Subcutaneous abdominal adipose tissue (tissue), 5 donors: ENCODE data around the gene ORM2.
"Not testable (repeated sequence)": the region's sequence is repeated elsewhere in the genome, so short reads cannot be mapped to it uniquely, and the experiment has no call there.

Experiments
- H3K27ac ChIP-seq: one replicate; pipeline ENCODE4 v1.7.0; 2013; ENCODE audit warnings: low read depth, mild to moderate bottlenecking, inconsistent platforms, low read length, moderate library complexity
- H3K27me3 ChIP-seq, 5 donors: one replicate each; pipeline ENCODE4 v1.7.0; 2013; ENCODE audit warnings: low read length in 5 of 5, inconsistent platforms in 1 of 5; ENCODE audit not compliant: control insufficient read depth in 5 of 5, insufficient read depth in 4 of 5
- H3K36me3 ChIP-seq, 5 donors: one replicate each; pipeline ENCODE4 v1.7.0; 2013; ENCODE audit warnings: low read length in 5 of 5; ENCODE audit not compliant: control insufficient read depth in 5 of 5, insufficient read depth in 5 of 5
- H3K4me1 ChIP-seq, 5 donors: one replicate each; pipeline ENCODE4 v1.7.0; 2013; ENCODE audit warnings: low read length in 5 of 5, mild to moderate bottlenecking in 3 of 5, moderate library complexity in 1 of 5; ENCODE audit not compliant: control insufficient read depth in 5 of 5, insufficient read depth in 5 of 5
- H3K4me3 ChIP-seq, 5 donors: one replicate each; pipeline ENCODE4 v1.7.0; 2013; ENCODE audit warnings: low read length in 5 of 5, low read depth in 1 of 5
- H3K9ac ChIP-seq, 5 donors: one replicate each; pipeline ENCODE4 v1.7.0; 2013; ENCODE audit warnings: low read length in 5 of 5, mild to moderate bottlenecking in 4 of 5, moderate library complexity in 3 of 5
- H3K9me3 ChIP-seq, 5 donors: one replicate each; pipeline ENCODE4 v1.7.0; 2013; ENCODE audit warnings: low read length in 5 of 5; ENCODE audit not compliant: control insufficient read depth in 5 of 5
- donor health status: healthy.
- donor health status: healthy.
- donor health status: healthy.
- donor health status: healthy.
- donor health status: healthy.

ORM2 gene

DNA sequence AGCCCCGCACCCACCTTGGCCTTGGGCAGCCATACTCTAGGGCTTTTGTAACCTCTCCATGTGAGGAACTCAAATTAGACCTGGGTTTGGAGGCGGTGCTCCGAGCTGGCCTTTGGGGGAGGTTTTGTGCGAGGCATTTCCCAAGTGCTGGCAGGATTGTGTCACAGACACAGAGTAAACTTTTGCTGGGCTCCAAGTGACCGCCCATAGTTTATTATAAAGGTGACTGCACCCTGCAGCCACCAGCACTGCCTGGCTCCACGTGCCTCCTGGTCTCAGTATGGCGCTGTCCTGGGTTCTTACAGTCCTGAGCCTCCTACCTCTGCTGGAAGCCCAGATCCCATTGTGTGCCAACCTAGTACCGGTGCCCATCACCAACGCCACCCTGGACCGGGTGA is at the start of gene ORM2:
ORM2 (plus strand) TSS at position 245 of the 398 bp plus-strand sequence; CDS start at position 281, 36 bp downstream.
- H3K4me3 ChIP-seq, H3K27ac ChIP-seq, H3K4me1 ChIP-seq, H3K9me3 ChIP-seq, H3K36me3 ChIP-seq, H3K27me3 ChIP-seq, H3K9ac ChIP-seq: not testable (repeated sequence)

DNA sequence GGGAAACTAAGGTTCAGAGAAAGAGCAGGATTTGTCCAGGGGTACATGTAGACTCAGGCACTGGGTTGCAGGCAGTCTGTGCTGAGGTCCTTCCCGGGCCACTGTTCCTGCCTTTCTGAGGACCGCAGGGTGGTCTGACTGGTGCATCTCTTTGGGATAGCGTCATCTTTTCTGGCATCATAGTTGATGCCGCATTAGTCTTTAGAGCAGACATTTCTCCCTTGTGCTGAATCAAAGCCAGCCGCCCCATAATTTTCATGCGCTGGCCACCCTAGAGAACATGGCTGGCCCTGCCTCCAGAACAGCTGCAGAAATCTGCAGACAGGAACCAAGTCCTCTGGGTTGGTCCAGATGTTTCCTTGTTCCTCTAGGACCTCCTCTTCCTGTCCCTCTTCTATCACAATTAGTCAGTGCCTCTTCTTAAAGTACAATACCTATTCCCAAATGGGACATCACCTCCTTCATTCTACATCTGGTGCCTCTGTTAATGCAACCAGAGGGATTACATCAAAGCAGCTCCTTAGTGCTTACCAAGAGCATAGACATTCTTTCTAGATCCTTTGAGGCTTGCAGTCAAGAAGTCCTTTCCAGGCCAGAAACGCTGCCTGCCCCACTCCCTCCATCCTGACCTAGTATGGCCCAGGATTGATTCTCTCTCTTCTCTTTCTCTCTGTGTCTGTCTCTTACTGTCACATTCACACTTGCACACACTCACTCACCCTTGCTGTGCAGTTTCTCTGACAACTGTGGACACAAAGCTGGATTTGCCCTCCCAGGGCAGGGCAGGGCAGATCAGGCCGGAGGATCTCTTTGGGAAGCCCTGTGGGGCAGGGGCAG is 48.8 kb upstream of the ORM2 start:
- H3K4me1 ChIP-seq: peaks cover 0 to 13% (median 7%) of the 10 kb centered on the region in 5 donors
- H3K9me3 ChIP-seq: no peaks in the 10 kb centered on the region
- no peak overlapping the region for H3K9ac ChIP-seq
- peaks cover 0 to 2% (median 0%) of the 10 kb centered on the region in 5 donors for H3K36me3 ChIP-seq
- peaks cover 0 to 8% (median 0%) of the 10 kb centered on the region in 5 donors for H3K27me3 ChIP-seq
- no peak overlapping the region for H3K27ac ChIP-seq
- no peak overlapping the region for H3K4me3 ChIP-seq

DNA sequence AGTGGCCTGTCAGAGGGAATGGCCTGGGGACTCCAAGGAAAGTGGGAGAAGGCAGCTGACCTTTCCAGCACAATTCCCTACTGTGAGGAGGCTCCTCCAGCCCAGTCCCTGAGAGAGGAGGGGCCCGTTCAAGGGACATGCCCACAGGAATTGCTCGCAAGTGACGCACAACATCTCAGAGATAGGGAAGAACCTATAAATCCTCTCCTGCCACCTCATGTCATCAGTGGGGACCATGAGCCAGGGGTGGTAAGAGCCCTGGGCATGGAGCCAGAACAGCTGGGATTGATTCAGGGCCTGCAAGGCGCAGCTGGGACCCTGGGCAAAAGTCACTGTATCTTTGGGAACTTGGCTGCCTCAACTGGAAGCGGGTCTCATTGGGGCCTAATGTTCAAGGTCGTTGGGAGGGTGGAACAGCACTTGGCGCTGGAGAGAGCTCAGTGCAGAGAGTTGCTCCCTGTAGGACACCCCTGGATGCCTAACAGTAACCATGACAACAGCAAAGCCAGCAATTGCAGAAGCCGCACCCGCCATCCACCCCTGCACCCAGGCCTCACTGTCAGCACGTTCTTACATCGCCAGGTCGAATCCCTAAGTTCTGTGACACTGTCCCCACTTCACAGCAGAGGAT is 48.1 kb upstream of the ORM2 start:
- Histone ChIP-seq H3K27ac (no peak overlapping the region), H3K4me3 (no peak overlapping the region), H3K36me3 (no peaks in the 10 kb centered on the region), H3K9ac (no peak overlapping the region), H3K4me1 (peaks cover 0 to 13% (median 7%) of the 10 kb centered on the region in 5 donors), H3K9me3 (no peaks in the 10 kb centered on the region), H3K27me3 (peaks cover 0 to 8% (median 0%) of the 10 kb centered on the region in 5 donors)

DNA sequence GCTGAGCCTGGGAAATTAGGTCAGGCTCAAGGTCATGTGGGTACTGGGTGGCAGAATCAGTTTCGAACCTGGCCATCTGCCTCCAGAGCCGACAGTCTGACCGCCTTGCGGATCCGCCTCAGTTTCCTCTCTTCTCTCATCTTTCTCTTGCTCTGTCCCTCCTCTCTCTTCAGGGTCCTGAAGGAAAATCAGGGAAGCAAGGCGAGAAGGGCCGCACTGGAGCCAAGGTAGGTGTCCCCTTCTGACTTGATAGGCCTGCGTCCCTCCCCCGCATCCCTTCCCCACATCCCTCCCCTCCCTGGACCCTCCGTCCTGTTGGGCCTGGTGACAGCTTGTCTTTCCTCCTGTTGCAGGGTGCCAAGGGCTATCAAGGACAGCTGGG is 47.6 kb upstream of the ORM2 start:
- peaks cover 0 to 8% (median 2%) of the 10 kb centered on the region in 5 donors for H3K4me1 ChIP-seq
- no peaks in the 10 kb centered on the region for H3K36me3 ChIP-seq
- H3K9ac ChIP-seq: no peak overlapping the region
- no peak overlapping the region for H3K4me3 ChIP-seq
- peaks cover 0 to 5% (median 0%) of the 10 kb centered on the region in 5 donors for H3K27me3 ChIP-seq
- no peak overlapping the region for H3K27ac ChIP-seq
- no peaks in the 10 kb centered on the region for H3K9me3 ChIP-seq

DNA sequence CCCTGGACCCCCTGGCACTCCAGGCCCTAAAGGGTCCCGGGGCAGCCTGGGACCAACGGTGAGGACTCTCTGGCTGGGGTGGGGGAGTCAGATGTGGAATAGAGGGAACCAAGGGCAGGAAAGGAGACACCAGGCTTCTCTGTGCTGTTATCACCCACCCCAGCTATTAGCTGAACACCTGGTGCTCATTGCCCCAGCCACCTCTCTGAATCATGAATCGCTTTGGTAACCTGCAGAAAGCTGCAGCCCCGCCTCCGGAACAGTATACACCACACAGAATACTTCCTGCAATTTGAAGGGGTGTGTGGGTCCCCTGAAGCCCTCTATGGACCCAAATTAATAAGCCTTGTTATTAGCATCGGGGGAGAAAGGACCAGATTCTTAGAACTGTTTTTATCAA is 47.2 kb upstream of the ORM2 start:
- peaks cover 0 to 2% (median 0%) of the 10 kb centered on the region in 5 donors for H3K27me3 ChIP-seq
- H3K4me3 ChIP-seq: no peak overlapping the region
- no peak overlapping the region for H3K9ac ChIP-seq
- no peaks in the 10 kb centered on the region for H3K36me3 ChIP-seq
- peaks cover 0 to 7% (median 0%) of the 10 kb centered on the region in 5 donors for H3K4me1 ChIP-seq
- no peak overlapping the region for H3K27ac ChIP-seq
- H3K9me3 ChIP-seq: no peaks in the 10 kb centered on the region

DNA sequence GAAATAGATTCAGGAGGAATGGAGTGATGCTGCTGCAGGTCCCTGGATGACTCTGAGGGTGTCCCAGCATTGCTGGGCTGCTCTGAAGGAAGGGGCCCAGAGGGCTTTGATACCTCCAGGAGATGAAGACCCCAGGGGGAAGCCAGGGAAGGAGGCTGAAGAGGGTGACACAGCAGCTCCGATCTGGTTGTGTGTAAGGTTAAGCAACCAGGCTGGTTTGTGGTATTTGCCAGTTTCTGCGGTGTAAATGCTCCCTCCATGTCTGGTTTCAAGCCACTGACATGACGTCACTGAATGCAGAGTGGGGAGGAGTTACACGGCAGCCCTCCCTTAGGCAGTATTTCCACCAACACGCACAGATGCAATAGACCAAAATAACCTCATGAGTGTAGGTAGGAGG is 46.7 kb upstream of the ORM2 start:
- no peaks in the 10 kb centered on the region for H3K9me3 ChIP-seq
- no peak overlapping the region for H3K4me3 ChIP-seq
- H3K36me3 ChIP-seq: no peaks in the 10 kb centered on the region
- H3K4me1 ChIP-seq: peaks cover 0 to 7% (median 0%) of the 10 kb centered on the region in 5 donors
- H3K9ac ChIP-seq: no peak overlapping the region
- peaks cover 0 to 2% (median 0%) of the 10 kb centered on the region in 5 donors for H3K27me3 ChIP-seq
- no peak overlapping the region for H3K27ac ChIP-seq

DNA sequence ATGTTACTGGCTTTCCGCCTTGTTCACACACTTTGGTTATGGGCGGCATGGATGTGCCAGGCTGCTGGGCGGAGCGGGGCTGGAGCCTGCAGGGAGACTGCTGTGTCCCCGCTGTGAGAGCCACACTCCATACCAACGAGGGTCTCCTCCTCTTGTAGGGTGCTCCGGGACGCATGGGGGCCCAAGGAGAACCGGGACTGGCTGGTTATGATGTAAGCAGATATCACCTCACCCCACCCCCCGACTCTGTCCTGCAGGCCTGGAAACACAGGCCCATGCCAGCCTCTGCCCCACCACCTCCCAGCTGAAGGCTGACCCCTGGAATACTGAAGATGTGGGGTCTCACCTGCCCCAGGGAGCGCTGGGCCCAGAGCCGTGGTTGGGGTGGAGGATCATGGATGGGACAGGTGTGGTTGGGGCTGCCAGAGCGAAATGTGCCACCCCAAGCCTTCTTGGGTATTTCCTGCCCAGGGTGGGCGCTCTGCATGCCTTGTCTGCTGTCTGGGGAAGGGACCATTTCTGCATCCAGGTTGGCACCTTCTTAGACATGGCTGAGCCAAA is 46.0 kb upstream of the ORM2 start:
- Histone ChIP-seq H3K9me3 (no peaks in the 10 kb centered on the region), H3K9ac (no peak overlapping the region), H3K4me3 (no peak overlapping the region), H3K27ac (no peak overlapping the region), H3K27me3 (peaks cover 0 to 2% (median 0%) of the 10 kb centered on the region in 5 donors), H3K4me1 (peaks cover 0 to 7% (median 0%) of the 10 kb centered on the region in 5 donors), H3K36me3 (no peaks in the 10 kb centered on the region)

DNA sequence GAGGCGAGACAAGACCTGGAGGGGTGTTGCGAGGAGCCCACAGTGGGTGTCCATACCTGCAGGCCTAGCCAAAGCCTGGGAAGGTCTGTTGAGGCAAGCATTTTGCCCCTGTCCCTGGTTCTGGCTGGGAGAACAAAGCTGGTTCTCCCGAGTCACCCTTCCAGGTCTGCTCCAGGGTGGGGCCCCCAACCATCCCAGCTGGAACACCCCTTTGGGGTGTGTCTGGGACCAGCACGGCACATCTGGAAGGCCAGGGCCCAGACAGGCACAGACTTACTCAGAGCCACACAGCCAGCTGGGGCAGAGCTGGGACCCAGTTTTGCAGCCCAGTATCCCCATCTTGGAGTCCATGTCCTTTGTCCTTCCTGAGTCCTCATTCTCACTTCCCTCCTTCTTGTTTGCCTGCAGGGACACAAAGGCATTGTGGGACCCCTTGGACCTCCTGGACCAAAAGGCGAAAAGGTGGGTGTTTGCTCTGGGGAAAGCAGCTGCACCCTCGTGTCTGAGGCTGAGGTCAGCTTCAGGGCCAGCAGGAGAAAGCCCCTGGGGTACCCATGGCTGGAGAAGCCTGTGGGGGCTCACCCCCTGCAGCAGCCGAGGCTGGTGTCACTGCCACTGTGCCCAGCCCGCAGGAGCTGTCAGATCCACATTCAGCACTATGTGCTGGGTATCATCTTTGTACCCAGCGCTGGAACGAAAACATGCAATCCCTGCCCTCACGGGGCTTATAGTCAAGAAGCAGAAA is 45.2 kb upstream of the ORM2 start:
- H3K36me3 ChIP-seq: no peaks in the 10 kb centered on the region
- peaks cover 0 to 7% (median 0%) of the 10 kb centered on the region in 5 donors for H3K4me1 ChIP-seq
- no peak overlapping the region for H3K4me3 ChIP-seq
- H3K27ac ChIP-seq: no peak overlapping the region
- H3K9me3 ChIP-seq: no peaks in the 10 kb centered on the region
- no peak overlapping the region for H3K9ac ChIP-seq
- peaks cover 0 to 2% (median 0%) of the 10 kb centered on the region in 5 donors for H3K27me3 ChIP-seq

DNA sequence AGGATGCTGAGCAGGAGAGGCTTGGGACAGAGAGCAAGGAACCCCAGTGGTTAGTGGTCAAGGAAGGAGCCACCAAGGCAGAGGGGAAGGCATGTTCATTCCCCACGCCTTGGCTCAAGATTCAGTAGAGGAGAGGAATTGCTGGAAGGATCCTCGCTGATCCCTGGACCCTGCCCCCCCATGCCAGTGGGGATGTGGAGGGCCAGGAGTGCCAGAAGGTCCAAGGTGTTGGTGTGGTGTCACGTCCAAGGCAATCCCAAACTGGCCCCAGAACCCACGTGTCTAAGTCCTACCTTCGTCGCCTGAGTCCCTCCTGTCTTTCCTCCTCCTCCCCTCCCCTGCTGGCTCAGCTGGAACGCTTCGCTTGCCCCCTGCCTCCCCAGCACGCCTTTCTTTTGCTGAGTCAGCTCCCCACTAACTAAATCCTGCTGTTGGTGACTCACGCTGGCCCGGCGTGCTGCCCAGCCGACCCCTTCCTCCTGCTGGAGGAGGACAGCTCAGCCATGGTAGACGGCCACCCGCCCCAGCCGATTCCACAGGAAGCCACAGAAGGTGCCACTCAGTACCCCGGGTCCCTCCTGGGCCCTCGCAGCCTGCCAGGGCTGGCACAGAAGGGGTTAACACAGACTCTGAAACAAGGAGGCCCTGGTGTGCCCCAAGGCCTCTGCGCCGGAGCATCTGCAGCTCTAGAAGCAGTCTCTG is 44.4 kb upstream of the ORM2 start:
- Histone ChIP-seq H3K4me3 (no peak overlapping the region), H3K9ac (no peak overlapping the region), H3K27me3 (peaks cover 0 to 2% (median 0%) of the 10 kb centered on the region in 5 donors), H3K27ac (no peak overlapping the region), H3K36me3 (no peaks in the 10 kb centered on the region), H3K4me1 (peaks cover 0 to 7% (median 0%) of the 10 kb centered on the region in 5 donors), H3K9me3 (no peaks in the 10 kb centered on the region)
